NB4 (cell line): ENCODE data around the gene SHTN1.

ENCODE experiments used
- MAX ChIP-seq: IDR thresholded peaks from 2 replicates; pipeline ENCODE4 v1.6.1; 2011; ENCODE audit warnings: low read depth, low read length
- MYC ChIP-seq: IDR thresholded peaks from 2 replicates; pipeline ENCODE4 v1.6.1; 2011; ENCODE audit warnings: low read depth, low read length
- POLR2A ChIP-seq: IDR thresholded peaks from 2 replicates; pipeline ENCODE4 v1.6.1; 2011; ENCODE audit warnings: mild to moderate bottlenecking; ENCODE audit not compliant: insufficient read length; ENCODE audit errors: extremely low read depth
- TF ChIP-seq, protein P1 (sequence below): IDR thresholded peaks from one replicate; pipeline ENCODE4 v1.5.1; 2012; ENCODE audit warnings: low read depth, low read length

DNA sequence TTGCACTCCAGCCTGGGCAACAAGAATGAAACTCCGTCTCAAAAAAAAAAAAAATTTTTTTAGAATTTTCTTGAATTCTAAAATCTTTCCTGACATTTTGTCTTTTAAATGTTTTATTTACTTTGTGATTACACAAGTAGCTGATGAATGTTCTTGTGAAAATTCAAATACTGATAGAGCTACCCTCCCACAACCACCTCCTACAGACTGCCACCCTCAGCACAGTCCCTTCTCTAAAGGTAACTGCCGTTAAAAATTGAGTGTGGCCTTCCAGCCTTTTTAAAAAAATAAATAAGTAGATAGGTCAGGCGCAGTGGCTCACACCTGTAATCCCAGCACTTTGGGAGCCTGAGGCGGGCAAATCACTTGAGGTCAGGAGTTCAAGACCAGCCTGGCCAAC lies 140.6 kb downstream of the SHTN1 start:
- TF ChIP-seq, protein P1, sequence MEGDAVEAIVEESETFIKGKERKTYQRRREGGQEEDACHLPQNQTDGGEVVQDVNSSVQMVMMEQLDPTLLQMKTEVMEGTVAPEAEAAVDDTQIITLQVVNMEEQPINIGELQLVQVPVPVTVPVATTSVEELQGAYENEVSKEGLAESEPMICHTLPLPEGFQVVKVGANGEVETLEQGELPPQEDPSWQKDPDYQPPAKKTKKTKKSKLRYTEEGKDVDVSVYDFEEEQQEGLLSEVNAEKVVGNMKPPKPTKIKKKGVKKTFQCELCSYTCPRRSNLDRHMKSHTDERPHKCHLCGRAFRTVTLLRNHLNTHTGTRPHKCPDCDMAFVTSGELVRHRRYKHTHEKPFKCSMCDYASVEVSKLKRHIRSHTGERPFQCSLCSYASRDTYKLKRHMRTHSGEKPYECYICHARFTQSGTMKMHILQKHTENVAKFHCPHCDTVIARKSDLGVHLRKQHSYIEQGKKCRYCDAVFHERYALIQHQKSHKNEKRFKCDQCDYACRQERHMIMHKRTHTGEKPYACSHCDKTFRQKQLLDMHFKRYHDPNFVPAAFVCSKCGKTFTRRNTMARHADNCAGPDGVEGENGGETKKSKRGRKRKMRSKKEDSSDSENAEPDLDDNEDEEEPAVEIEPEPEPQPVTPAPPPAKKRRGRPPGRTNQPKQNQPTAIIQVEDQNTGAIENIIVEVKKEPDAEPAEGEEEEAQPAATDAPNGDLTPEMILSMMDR: no peak
- TF ChIP-seq POLR2A (no peak), MYC (no peak), MAX (no peak)
